ENCODE measurements around the gene SPTBN1.

DNA sequence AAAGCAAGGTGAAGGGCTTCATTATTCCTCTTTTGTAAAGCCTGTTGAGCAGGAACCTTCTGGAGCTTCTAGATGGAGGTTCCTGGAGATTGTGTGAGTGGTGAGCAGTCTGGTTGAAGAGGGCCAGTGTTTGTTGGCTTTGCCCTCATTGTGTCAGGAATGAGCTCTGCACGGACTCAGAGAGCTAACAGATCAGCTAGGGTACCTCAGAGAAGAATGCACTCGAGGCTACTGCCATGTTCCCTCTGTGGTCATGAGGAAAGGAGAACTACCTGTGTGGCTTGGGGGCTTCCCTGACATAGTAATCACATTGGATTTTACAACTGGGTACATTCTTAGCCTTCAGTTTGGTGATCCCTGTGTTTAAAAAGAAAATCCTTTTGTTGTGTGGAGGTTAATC, 46.6 kb downstream of the SPTBN1 start:
- no peak for TF ChIP-seq EZH2 (IDR thresholded peaks at IDR 0.05; ENCODE audit: low read depth, unreplicated experiment)
- TF ChIP-seq, protein P1, sequence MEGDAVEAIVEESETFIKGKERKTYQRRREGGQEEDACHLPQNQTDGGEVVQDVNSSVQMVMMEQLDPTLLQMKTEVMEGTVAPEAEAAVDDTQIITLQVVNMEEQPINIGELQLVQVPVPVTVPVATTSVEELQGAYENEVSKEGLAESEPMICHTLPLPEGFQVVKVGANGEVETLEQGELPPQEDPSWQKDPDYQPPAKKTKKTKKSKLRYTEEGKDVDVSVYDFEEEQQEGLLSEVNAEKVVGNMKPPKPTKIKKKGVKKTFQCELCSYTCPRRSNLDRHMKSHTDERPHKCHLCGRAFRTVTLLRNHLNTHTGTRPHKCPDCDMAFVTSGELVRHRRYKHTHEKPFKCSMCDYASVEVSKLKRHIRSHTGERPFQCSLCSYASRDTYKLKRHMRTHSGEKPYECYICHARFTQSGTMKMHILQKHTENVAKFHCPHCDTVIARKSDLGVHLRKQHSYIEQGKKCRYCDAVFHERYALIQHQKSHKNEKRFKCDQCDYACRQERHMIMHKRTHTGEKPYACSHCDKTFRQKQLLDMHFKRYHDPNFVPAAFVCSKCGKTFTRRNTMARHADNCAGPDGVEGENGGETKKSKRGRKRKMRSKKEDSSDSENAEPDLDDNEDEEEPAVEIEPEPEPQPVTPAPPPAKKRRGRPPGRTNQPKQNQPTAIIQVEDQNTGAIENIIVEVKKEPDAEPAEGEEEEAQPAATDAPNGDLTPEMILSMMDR (conservative IDR thresholded peaks at IDR 0.05; ENCODE audit: low read depth in 2 of 2) = no peak
- no peak for TF ChIP-seq POLR2AphosphoS5 (IDR thresholded peaks at IDR 0.05; ENCODE audit: low read depth)
- TF ChIP-seq CREB1 (CRISPR knock-in tag; IDR thresholded peaks at IDR 0.05; ENCODE audit: low read depth) = no peak
- no peak for TF ChIP-seq REST (IDR thresholded peaks at IDR 0.05; ENCODE audit: unreplicated experiment)
- no peak for TF ChIP-seq EZH2phosphoT487 (IDR thresholded peaks at IDR 0.05; ENCODE audit: unreplicated experiment)
- no peak for TF ChIP-seq ZNF114 (CRISPR knock-in tag; IDR thresholded peaks at IDR 0.05)

Data from GM23338 (cell line).